ENCODE data around the gene MUCL3.

- TF ChIP-seq CTCF (IDR thresholded peaks at IDR 0.05) (no peak), POLR2A (IDR thresholded peaks at IDR 0.05) (no peak)
Observed at GRCh38 chr6:30918670-30919069, 22.1 kb upstream of the MUCL3 start.
